ENCODE data around the gene CDC37L1. TPM values are rescaled to one million over a fixed set of nuclear protein-coding genes. Genes with fewer than 3 reads are reported as not detected.
A peak's percentile ranks its signal among the peaks of the same experiment; 100 is the strongest.

Gene CDC37L1
- total RNA-seq, 4 donors from 2014 or later = 12.0 to 28.7 (median 20.0) TPM

DNA sequence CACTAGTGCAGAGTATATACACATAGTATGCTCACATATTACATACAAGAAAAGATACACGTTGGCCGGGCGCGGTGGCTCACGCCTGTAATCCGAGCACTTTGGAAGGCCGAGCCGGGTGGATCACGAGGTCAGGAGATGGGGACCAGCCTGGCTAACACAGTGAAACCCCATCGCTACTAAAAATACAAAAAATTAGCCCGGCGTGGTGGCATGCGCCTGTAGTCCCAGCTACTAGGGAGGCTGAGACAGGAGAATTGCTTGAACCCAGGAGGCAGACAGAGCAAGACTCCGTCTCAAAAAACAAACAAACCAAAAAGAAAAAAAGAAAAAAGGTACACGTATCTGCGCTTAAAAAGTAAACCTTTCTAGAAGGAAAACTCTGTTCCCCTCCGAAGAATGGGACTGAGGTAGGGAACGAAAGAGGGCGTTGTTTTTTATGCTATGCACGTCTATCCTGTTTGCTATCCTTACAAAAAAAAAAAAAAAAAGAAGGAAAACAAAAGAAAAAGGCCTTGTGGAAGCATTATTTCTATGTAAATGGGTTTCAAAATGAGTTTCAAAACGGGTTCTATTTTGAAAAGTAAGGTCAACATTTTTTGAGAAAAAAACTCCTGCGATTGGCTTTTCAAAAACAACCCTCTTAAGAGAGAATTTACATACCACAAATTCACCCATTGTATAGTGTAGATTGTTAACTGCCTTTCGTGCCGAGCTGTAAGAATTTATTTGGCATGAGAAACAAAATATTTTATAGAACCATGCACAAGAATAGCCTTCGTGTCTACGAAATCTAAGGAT lies 60.4 kb downstream of the CDC37L1 start:
- intact Hi-C loops (cut with DNase I; ENCODE audit: low total_unique reads) = no loop called here
- no peaks in the 10 kb centered on the region for H3K36me3 ChIP-seq
- peak overlapping the region; percentile 54 to 84 (median 81) for H3K4me3 ChIP-seq
- TF ChIP-seq POLR2AphosphoS5 (IDR thresholded peaks at IDR 0.05) (no peak), POLR2A (IDR thresholded peaks at IDR 0.05) (no peak), CTCF (IDR thresholded peaks at IDR 0.05) (no peak), EP300 (IDR thresholded peaks at IDR 0.05; ENCODE audit: low read depth) (no peak)
- in situ Hi-C loops (cut with MboI; ENCODE audit: low pct_ligation_motif_present in 1 of 4, low pct_unique_long_range_greater_than_20kb in 1 of 4, low sequenced_read_pairs in 3 of 4) = loop anchor here in 2 of 4 donors (10.0 kb wide), 1 partner anchor 65 kb away; the partner anchor contains the start of gene CDC37L1 (in 2 of the 2)
- 28% methylated on average over 21 to 26 of the region's 26 CpGs for WGBS, 2 donors (ENCODE audit: low coverage in 1 of 2)
- peaks cover 18 to 33% (median 24%) of the 10 kb centered on the region in 4 donors for H3K4me1 ChIP-seq
- H3K27me3 ChIP-seq = no peaks in the 10 kb centered on the region
- H3K27ac ChIP-seq = peak overlapping the region; percentile 93 to 98 (median 96)
- peak; percentile 39 for DNase-seq
- H3K9me3 ChIP-seq = no peaks in the 10 kb centered on the region

- in situ Hi-C loops (cut with MboI; ENCODE audit: low pct_ligation_motif_present in 1 of 4, low pct_unique_long_range_greater_than_20kb in 1 of 4, low sequenced_read_pairs in 3 of 4) (loop anchor here in 2 of 4 donors (10.0 kb wide), 1 partner anchor 66 kb away; the partner anchor contains the start of gene CDC37L1 (in 2 of the 2)), intact Hi-C loops (cut with DNase I; ENCODE audit: low total_unique reads) (no loop called here)
- TF ChIP-seq POLR2AphosphoS5 (IDR thresholded peaks at IDR 0.05) (peak in 1 of 3 donors; percentile 16), EP300 (IDR thresholded peaks at IDR 0.05; ENCODE audit: low read depth) (no peak)
- Histone ChIP-seq H3K36me3 (no peaks in the 10 kb centered on the region), H3K4me1 (peaks cover 18 to 33% (median 24%) of the 10 kb centered on the region in 4 donors), H3K27me3 (no peaks in the 10 kb centered on the region), H3K27ac (peak overlapping the region; percentile 93 to 98 (median 96)), H3K9me3 (no peaks in the 10 kb centered on the region), H3K4me3 (peak overlapping the region; percentile 54 to 84 (median 81))
- no peak for DNase-seq
- 0% methylated on average over 4 of the region's 4 CpGs for WGBS, 2 donors (ENCODE audit: low coverage in 1 of 2)
Measured at GRCh38 chr9:4740388-4740637, 60.9 kb downstream of the CDC37L1 start.

DNA sequence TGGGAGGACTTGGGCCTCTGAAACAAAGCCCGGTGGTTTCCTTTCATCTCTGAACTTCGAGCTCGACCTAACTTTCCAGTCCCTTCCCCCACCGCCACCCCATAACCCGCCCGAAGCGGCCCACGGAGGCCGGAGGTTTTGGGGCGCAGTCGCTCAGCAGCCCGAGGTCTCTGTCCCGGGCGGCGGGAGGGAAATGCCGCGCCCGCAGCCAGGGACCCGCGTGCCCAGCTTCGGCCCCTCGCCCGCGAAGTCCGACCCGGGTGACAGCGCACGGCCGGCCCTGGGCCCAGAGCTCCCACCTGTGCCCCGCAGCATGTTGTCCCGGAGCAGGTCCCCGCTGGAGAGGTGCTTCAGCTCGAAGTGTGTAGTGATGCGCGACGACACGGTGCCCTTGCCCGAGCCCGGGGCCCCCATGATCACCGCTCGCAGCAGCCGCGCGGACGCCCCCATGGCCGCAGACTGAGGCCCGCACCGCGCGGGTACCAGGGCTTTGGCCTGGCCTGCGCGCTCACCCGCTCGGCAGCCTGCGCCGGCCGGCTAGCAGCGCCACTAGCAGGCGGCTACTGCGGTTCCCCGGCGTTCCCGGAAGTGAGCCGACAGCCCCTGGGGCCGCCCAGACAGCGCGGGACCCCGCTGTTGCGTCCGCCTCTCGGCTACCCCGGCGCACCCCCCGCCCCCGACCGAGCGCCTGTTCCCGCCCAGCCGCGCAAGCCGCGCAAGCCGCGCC lies 61.4 kb downstream of the CDC37L1 start, which contains the start of gene AK3:
AK3 (minus strand) TSS at position 565 of the 727 bp plus-strand sequence; CDS start at position 450, 115 bp downstream.
- WGBS, 2 donors (ENCODE audit: low coverage in 1 of 2) = 0% methylated on average over 27 of the region's 84 CpGs; no CpG with 5 or more reads in 1 of the 2 donors
- in situ Hi-C loops (cut with MboI; ENCODE audit: low pct_ligation_motif_present in 1 of 4, low pct_unique_long_range_greater_than_20kb in 1 of 4, low sequenced_read_pairs in 3 of 4) = loop anchor here in 2 of 4 donors (10.0 kb wide), 1 partner anchor 66 kb away; the partner anchor contains the start of gene CDC37L1 (in 2 of the 2)
- peak; percentile 93 for DNase-seq
- no peaks in the 10 kb centered on the region for H3K9me3 ChIP-seq
- TF ChIP-seq EP300 (IDR thresholded peaks at IDR 0.05; ENCODE audit: low read depth) = no peak
- peak; percentile 91 for TF ChIP-seq POLR2A (IDR thresholded peaks at IDR 0.05)
- TF ChIP-seq CTCF (IDR thresholded peaks at IDR 0.05) = peak in 1 of 5 experiments; percentile 23
- peak; percentile 80 to 96 (median 92) for TF ChIP-seq POLR2AphosphoS5 (IDR thresholded peaks at IDR 0.05)
- H3K27ac ChIP-seq = peak within 1 kb of the TSS; percentile 93 to 98 (median 96)
- intact Hi-C loops (cut with DNase I; ENCODE audit: low total_unique reads) = loop anchor here (1.0 kb wide), 1 partner anchor 62 kb away; the partner anchor contains the start of gene CDC37L1
- H3K4me3 ChIP-seq = peak within 1 kb of the TSS; percentile 54 to 84 (median 81)
- H3K4me1 ChIP-seq = peaks cover 18 to 33% (median 24%) of the 10 kb centered on the region in 4 donors
- no peaks in the 10 kb centered on the region for H3K27me3 ChIP-seq
- H3K36me3 ChIP-seq = no peaks in the 10 kb centered on the region

DNA sequence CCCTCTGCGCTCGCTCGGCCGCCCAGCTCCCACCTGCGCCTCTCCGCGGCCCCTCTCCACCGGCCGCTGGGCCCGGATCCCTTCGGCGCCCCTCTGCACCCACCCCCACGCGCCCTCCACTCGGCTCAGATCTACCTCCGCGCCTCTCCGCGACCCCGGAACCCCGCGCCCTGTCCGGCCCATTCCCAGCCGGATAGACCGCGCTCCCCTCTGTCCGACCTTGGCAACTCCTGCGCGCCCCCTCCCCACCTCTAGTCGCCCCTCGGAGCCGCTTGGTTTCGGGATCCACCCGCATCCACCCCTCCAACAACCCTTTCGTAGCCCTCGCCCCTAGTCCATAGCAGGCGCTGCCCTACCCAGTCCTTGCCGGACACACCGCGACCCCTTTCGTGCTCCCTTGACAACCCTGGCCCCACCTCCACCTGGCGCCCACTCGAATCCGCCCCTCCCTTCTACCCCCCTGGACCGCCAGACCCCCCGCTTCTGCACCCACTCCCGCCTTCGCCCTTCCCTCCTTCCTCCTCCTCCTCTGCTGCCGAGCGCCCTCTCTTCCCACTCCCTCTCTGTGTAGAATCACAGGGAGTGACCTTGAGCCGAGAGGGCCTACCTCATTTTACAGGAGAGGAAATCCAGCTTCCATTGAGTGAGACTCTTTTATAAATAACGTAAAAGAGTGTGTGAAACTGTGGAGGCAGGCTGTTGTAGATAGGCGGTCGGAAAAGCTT lies 62.2 kb downstream of the CDC37L1 start:
- Histone ChIP-seq H3K4me1 (peaks cover 18 to 33% (median 24%) of the 10 kb centered on the region in 4 donors), H3K36me3 (no peaks in the 10 kb centered on the region), H3K27ac (peak overlapping the region; percentile 93 to 98 (median 96)), H3K4me3 (peak overlapping the region; percentile 54 to 84 (median 81)), H3K27me3 (no peaks in the 10 kb centered on the region), H3K9me3 (no peaks in the 10 kb centered on the region)
- intact Hi-C loops (cut with DNase I; ENCODE audit: low total_unique reads) = loop anchor here (1.0 kb wide), 1 partner anchor 62 kb away; the partner anchor contains the start of gene CDC37L1
- peak; percentile 55 for DNase-seq
- TF ChIP-seq POLR2AphosphoS5 (IDR thresholded peaks at IDR 0.05) (peak in 2 of 3 donors; percentile 47 to 50), EP300 (IDR thresholded peaks at IDR 0.05; ENCODE audit: low read depth) (no peak), POLR2A (IDR thresholded peaks at IDR 0.05) (peak; percentile 64), CTCF (IDR thresholded peaks at IDR 0.05) (no peak)
- in situ Hi-C loops (cut with MboI; ENCODE audit: low pct_ligation_motif_present in 1 of 4, low pct_unique_long_range_greater_than_20kb in 1 of 4, low sequenced_read_pairs in 3 of 4) = loop anchor here in 2 of 4 donors (10.0 kb wide), 1 partner anchor 67 kb away; the partner anchor contains the start of gene CDC37L1 (in 2 of the 2)
- 1 to 6% methylated on average over 5 to 54 of the region's 54 CpGs for WGBS, 2 donors (ENCODE audit: low coverage in 1 of 2)

Data from transverse colon (tissue), 4 donors.